OCI-LY1 (cell line): ENCODE results near the gene CFAP221.

Experiments used
- EZH2 ChIP-seq: fragments of 200-600 bp; sonication (generic), shearing (Covaris generic); IDR thresholded peaks from 2 replicates; pipeline ENCODE4 v1.8.0; 2017; ENCODE audit warnings: borderline replicate concordance, mixed run types, mild to moderate bottlenecking, antibody characterized with exemption, low read length, moderate library complexity, mixed read lengths
- TF ChIP-seq, protein P1 (sequence below): fragments of 200-600 bp; sonication (generic), shearing (Covaris generic); IDR thresholded peaks from 2 replicates; pipeline ENCODE4 v1.5.1; 2017; ENCODE audit warnings: mild to moderate bottlenecking, antibody characterized with exemption, low read length, moderate library complexity, mixed read lengths

DNA sequence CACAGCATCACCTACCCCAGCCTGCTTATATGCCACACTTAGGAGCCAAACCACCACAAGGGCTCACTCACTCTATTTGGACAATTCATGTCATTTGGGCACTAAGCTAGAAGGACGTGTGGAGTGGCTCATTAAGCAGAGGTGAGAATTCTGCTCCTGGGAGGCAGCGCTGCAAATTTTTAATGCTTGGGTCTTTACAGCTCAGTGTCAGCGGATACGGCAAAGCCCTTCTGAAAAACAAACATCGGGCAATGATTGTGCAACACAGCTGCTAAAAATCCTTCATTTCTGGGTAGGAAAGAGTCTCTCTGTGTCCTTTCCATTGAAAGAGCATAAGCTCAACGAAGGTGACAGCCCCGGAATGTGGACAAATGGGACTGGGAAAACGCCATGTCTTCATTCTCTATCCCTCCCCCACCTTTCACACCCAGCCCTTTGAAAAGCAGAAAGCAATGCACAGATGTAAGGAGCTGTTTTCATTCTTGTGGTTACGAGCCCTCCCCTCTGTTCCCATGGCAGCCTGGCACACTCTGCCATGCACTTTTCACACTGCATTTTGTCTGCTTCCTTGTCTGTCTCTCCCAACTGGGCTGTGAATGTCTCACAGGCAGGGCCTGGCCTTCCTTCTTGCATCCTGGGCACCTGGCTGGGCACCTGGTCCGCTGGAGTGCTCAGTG is 150.7 kb downstream of the CFAP221 start:
- TF ChIP-seq, protein P1, sequence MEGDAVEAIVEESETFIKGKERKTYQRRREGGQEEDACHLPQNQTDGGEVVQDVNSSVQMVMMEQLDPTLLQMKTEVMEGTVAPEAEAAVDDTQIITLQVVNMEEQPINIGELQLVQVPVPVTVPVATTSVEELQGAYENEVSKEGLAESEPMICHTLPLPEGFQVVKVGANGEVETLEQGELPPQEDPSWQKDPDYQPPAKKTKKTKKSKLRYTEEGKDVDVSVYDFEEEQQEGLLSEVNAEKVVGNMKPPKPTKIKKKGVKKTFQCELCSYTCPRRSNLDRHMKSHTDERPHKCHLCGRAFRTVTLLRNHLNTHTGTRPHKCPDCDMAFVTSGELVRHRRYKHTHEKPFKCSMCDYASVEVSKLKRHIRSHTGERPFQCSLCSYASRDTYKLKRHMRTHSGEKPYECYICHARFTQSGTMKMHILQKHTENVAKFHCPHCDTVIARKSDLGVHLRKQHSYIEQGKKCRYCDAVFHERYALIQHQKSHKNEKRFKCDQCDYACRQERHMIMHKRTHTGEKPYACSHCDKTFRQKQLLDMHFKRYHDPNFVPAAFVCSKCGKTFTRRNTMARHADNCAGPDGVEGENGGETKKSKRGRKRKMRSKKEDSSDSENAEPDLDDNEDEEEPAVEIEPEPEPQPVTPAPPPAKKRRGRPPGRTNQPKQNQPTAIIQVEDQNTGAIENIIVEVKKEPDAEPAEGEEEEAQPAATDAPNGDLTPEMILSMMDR = no peak
- no peak for TF ChIP-seq EZH2
